ENCODE results near the gene KRTAP5-4. TPM values are rescaled to one million over a fixed set of nuclear protein-coding genes. Genes with fewer than 3 reads are reported as not detected.
"Not testable (repeated sequence)": the region's sequence is repeated elsewhere in the genome, so short reads cannot be mapped to it uniquely, and the experiment has no call there.

KRTAP5-4 gene
- total RNA-seq, 3 donors from 2014 or later, result not detected

GRCh38 chr11:1604181-1604580, 17.8 kb downstream of the KRTAP5-4 start:
- H3K4me3 ChIP-seq, result no peak overlapping the region
- TF ChIP-seq, protein P1, sequence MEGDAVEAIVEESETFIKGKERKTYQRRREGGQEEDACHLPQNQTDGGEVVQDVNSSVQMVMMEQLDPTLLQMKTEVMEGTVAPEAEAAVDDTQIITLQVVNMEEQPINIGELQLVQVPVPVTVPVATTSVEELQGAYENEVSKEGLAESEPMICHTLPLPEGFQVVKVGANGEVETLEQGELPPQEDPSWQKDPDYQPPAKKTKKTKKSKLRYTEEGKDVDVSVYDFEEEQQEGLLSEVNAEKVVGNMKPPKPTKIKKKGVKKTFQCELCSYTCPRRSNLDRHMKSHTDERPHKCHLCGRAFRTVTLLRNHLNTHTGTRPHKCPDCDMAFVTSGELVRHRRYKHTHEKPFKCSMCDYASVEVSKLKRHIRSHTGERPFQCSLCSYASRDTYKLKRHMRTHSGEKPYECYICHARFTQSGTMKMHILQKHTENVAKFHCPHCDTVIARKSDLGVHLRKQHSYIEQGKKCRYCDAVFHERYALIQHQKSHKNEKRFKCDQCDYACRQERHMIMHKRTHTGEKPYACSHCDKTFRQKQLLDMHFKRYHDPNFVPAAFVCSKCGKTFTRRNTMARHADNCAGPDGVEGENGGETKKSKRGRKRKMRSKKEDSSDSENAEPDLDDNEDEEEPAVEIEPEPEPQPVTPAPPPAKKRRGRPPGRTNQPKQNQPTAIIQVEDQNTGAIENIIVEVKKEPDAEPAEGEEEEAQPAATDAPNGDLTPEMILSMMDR (IDR thresholded peaks at IDR 0.05), result no peak
- no peaks in the 10 kb centered on the region for H3K4me1 ChIP-seq (ENCODE audit: low read depth)
- DNase-seq, result no peak
- no peaks in the 10 kb centered on the region for H3K9me3 ChIP-seq
- no peaks in the 10 kb centered on the region for H3K36me3 ChIP-seq (ENCODE audit: low read depth)
- no peak for ATAC-seq
- intact Hi-C loops (cut with DNase I, micrococcal nuclease), result no loop called here

- no peaks in the 10 kb centered on the region for H3K36me3 ChIP-seq (ENCODE audit: low read depth)
- no peaks in the 10 kb centered on the region for H3K9me3 ChIP-seq
- ATAC-seq (no peak), DNase-seq (no peak)
- intact Hi-C loops (cut with DNase I, micrococcal nuclease), result no loop called here
- no peaks in the 10 kb centered on the region for H3K4me1 ChIP-seq (ENCODE audit: low read depth)
- TF ChIP-seq, protein P1 (IDR thresholded peaks at IDR 0.05), result no peak
- H3K4me3 ChIP-seq, result no peak overlapping the region
Measured at GRCh38 chr11:1603629-1604028, 18.3 kb downstream of the KRTAP5-4 start.

DNA sequence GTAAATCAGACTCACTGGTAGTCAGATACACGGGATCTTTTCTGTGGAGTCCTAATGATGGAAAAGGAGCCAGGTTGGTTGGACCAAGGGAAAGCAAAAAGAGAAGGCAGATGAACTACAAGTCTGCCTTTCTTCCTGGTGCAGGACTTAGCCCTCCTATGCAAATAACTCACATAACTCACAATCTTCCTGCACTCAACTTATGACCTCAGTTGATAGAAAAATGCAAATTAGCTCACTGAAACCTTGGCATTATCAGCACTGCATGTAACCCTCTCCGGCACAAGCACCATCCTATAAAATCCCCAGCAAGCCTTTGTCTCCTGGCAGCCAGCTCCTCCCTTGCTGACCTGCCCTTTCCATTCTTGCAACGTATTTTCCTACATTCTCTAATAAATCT, 20.3 kb downstream of the KRTAP5-4 start:
- DNase-seq; H3K4me1 ChIP-seq (ENCODE audit: low read depth); H3K9me3 ChIP-seq; H3K4me3 ChIP-seq; intact Hi-C loops (cut with DNase I, micrococcal nuclease); H3K36me3 ChIP-seq (ENCODE audit: low read depth): not testable (repeated sequence)
- peak; percentile 88 for ATAC-seq

DNA sequence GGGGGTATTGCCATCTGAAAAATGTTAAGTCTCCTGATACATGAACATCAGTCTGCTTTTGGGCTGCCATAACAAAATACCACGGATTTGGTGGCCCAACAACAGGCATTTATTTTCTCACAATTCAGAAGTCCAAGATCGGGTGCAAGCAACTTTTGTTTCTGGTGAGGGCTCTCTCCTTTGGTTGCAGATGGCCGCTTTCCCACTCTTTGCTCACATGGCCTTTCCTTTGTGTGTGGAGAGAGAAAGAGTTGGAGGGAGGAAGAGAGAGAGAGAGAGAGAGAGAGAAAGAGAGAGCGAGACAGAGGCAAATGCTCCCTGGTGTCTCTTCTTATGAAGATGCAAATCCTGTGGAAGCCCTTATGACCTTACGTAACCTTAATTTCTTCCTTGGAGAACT, 21.3 kb downstream of the KRTAP5-4 start:
- DNase-seq, result no peak
- no peak for ATAC-seq
- TF ChIP-seq, protein P1 (IDR thresholded peaks at IDR 0.05), result no peak
- no peaks in the 10 kb centered on the region for H3K9me3 ChIP-seq
- no peaks in the 10 kb centered on the region for H3K36me3 ChIP-seq (ENCODE audit: low read depth)
- intact Hi-C loops (cut with DNase I, micrococcal nuclease), result no loop called here
- H3K4me1 ChIP-seq (ENCODE audit: low read depth), result peaks cover 4% of the 10 kb centered on the region
- H3K4me3 ChIP-seq, result no peak overlapping the region

- TF ChIP-seq, protein P1 (IDR thresholded peaks at IDR 0.05), result no peak
- H3K9me3 ChIP-seq, result no peaks in the 10 kb centered on the region
- no peak for ATAC-seq
- peaks cover 4% of the 10 kb centered on the region for H3K4me1 ChIP-seq (ENCODE audit: low read depth)
- no peak overlapping the region for H3K4me3 ChIP-seq
- DNase-seq, result no peak
- intact Hi-C loops (cut with DNase I, micrococcal nuclease), result no loop called here
- H3K36me3 ChIP-seq (ENCODE audit: low read depth), result no peaks in the 10 kb centered on the region
Measured at GRCh38 chr11:1598816-1599215, 23.1 kb downstream of the KRTAP5-4 start.

DNA sequence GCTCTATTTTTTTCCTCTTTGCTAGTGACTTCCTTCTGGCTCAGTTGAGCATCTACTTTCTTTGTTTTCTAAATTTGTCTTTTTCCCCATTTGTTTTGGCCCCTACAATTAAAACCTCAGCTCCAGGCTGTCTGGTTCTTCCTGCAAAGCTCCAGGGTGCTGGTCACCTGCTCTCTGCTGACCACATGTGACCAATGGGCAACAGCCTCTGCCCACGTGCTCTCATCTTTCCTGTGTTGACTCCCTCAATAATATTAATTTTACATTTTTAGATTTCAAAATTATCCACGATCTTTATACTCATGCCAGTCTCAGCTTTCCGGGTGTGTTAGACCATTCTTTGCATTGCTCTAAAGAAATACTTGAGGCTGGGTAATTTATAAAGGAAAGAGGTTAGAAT, 23.5 kb downstream of the KRTAP5-4 start:
- not testable (repeated sequence) for H3K4me1 ChIP-seq (ENCODE audit: low read depth)

DNA sequence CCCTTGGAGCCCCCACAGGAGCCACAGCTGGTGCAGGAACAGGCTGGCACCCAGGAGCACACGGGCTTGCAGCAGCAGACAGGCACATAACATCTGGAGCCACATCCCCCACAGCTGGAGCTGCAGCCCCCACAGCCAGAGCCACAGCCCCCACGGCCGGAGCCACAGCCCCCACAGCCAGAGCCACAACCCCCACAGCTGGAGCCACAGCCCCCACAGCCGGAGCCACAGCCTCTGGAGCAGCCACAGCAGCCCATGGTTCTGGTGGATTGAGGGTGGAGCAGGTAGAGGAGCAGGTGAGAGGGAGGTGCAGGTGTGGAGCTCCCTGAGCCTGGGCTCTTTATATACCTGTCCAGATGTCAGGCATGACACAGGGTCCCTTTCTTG, 24.0 kb downstream of the KRTAP5-4 start, which contains the start of gene KRTAP5-2:
Gene KRTAP5-2 (minus strand): TSS at position 301 of the 387 bp plus-strand sequence. CDS start 44 bp downstream, at position 257.
- Histone ChIP-seq H3K4me3 (no peak within 1 kb of the TSS), H3K4me1 (ENCODE audit: low read depth) (peaks cover 4% of the 10 kb centered on the region), H3K9me3 (no peaks in the 10 kb centered on the region), H3K36me3 (ENCODE audit: low read depth) (no peaks in the 10 kb centered on the region)
- ATAC-seq (no peak), DNase-seq (no peak)
- intact Hi-C loops (cut with DNase I, micrococcal nuclease), result no loop called here
- TF ChIP-seq, protein P1 (IDR thresholded peaks at IDR 0.05), result no peak

More for the DNA sequence above, 23.5 kb downstream of the KRTAP5-4 start:
- H3K9me3 ChIP-seq; DNase-seq; ATAC-seq; intact Hi-C loops (cut with DNase I, micrococcal nuclease); H3K36me3 ChIP-seq (ENCODE audit: low read depth); H3K4me3 ChIP-seq: not testable (repeated sequence)
